IPS DF 4.7 (cell line): ENCODE results near the gene GRIN2C.

ENCODE experiments used
- DNase-seq: peaks from one replicate; pipeline ENCODE4 v3.0.0-alpha.2; 2013; ENCODE audit warnings: low spot score; ENCODE audit errors: extremely low read depth

GRIN2C gene

DNA sequence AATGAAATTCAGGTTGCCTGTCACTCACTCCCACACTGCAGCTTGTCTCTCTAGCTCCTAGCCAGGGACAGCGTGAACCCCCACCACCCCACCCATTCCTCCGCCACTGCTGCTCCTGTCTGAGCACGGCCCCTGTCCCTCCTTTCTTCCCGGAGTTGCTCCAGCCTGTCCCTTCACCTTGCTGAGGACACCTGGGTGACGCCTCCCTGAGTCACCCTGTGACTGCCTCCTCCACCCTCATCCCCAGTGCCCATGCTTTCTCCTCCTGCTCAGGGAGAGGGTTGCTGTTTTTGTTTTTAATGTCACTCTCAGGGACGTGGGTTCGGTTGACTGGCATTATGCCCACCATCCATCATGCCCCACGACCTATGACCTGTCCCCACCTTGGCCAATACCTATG, 57.8 kb downstream of the GRIN2C start:
- DNase-seq: no peak

DNA sequence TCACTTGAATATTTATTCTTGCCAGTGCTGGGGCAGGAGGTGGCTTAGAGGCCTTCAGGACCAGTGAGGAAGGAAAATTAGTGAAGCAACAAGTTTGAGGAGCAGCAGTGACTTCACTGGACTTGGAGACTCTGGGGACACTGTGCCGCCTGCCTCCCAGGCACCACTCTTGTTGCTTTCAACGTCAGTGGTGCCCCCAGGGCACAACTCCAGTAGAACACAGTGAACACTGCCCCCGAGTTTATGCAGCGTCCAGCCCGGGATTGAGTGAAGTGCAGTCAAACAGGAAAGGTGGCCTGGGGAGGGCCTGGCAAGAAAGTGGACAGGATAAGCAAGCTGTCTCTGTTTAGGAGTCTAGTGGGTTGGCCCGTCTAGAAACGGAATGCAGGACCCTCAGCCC, 59.2 kb downstream of the GRIN2C start:
- no peak for DNase-seq

DNA sequence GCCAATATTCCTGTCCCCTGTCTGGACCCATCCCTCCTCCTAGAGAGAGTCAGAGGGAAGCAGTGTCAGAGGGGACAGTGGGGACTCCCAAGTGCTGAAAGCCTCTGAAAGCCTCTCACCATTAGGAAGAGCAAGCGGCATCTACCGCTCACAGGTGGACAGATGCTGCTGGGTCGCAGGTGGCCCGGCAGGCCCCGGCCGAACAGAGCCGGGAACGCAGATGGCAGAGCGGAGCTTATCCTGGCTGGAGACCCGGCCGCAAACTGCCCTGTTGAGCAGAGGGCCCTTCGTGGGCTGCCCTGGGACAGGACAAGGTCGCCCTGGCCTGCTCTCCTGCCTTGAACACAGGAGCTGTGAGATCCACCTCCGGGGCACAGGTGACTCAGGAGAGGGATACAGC, 60.6 kb downstream of the GRIN2C start:
- no peak for DNase-seq

DNA sequence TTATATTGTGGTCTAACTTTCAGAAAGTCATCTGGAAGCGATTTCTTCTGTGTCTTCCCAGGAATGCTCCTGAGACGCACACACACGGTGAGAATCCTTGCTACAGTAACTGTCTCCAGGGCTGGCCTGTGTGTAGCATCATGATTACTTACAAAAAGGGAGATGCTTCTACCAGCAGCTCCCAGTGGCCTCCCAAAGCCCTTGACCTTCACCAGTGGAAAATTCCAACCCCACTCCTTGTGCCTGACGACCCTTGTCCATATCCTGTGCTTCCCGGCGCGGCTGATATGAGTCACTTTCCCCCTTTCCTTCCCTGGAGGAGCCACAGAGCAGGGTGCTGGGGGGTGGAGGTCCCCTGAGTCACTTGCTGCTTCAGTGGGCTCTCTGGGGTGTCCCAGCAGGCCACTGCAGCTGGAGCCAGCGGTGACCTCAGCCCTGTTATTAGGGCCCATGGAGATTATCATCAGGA, 61.4 kb downstream of the GRIN2C start:
- no peak for DNase-seq

DNA sequence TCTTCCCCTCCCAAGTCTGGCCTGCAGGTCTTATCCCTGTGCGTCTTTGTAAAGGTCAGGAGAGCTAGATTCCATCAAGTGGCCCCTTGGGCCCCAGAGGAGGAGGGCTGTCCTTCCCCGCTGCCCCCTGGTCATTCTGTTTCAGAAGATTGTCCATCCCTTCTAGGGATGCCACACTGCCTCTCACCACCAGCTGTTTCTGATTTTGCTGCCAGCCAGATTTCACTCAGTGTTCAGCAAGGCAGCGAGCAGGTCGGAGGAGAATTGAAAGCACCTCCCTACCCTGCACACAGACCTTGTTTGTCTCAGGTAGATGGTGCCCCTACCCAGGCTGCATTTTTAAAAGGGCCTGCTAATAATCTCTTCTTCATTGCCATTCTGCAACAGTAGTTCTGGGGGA, 61.9 kb downstream of the GRIN2C start:
- no peak for DNase-seq

DNA sequence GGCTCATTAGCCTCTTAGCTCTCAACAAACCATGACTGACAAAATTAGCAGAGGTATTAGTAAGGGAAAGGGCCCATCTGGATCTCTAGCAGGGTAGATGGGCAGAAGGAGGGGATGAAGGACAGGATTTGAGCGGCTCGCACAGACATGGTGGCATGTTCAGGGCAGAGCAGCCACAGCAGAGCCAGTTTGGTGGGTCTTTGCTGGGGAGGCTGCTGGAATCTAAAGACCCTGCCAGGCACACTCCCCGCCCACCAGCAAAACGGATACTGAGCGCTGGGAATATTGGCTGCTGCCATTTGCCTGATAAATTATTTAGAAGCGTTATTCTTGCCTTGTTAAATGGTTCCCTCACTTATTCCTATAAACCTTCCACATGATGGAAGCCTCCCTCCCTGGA, 62.8 kb downstream of the GRIN2C start:
- DNase-seq: no peak

DNA sequence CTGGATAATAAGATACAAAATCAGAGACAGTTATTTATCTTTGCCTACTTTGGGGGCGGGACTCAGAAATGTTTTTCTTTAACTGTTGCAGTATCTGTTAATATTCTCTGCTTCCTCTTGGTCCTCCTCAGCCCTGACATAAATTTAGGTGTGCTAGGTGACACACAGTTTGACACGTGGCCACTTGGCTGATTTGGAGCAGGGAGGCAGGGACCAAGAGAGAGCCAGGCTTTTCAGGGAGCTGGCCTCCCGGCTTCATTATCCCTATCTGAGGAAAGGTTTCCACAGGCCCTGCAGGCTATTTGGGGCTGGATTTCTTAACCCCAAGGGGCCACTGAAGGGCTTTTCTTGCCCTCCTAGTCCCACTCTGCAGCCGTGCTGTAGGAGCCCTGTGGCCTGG, 63.5 kb downstream of the GRIN2C start:
- no peak for DNase-seq

DNA sequence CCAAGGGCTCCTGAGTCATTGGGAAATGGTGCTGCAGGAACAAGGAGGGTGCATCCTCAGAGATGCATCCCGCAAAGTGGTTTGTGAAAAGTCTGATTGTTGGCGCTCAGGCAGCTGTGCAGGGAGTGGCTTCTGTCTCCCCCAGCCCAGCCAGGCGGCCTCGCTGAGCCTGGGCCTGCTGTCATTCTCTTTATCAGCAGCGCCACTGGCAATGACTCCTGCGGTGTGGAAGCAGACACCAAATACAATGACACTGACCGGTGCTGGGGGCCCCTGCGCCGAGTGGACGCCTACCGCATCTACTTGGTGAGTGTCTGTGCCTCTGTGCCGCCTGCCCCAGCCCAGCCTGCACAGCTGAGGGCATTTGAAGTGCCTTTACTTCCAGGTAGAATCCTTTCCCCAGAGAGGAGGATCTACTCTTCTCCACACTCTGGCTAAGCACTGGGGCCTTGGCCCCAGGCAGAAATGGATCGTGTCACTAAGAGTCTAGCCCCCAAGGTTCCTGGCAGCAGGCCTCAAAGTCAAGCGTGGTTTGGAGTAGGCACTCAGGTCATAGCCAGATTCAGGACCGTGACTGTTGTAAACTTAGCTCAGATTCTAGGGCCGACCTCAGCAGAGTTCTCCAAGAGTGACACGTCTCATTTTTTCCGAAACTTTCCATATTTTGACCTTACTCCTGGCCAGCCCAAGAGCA, 64.2 kb downstream of the GRIN2C start:
- no peak for DNase-seq

DNA sequence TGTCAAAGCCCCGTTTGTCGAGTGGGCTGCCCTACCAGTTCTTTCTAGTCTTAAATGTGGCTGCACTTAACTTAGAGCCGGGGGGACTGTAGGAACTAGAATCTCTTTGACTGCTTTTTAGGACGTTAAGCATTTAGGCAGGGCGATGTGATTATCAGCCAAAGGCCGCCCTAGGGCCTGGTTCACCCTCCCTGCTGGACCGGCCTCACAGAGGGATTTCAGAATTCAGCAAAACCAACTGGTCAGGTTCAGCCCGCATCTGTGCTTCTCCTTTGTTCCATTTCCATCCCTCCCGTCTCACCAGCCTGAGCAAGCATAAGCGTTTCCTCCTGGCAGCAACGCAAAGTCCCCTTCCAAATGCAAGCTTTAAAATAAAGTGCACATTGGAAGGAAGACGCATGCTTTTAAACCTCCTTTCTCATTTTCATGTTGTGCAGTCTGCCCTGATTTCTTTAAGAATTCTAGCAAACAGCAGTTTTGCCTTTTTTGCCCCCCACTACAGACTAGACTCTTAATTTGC, 67.0 kb downstream of the GRIN2C start:
- DNase-seq: no peak
